Neural progenitor cell (in vitro differentiated cells): Measurements from ENCODE around the gene SLC6A13. TPM values are rescaled to one million over a fixed set of nuclear protein-coding genes. Genes with fewer than 3 reads are reported as not detected.

Experiments
- DNase-seq: peaks from one replicate; pipeline ENCODE4 v3.0.0-alpha.2; 2016; ENCODE audit warnings: low spot score
- H2AFZ ChIP-seq: fragments of 200-600 bp; sonication (generic); replicated peaks from 2 replicates; pipeline ENCODE4 v1.6.1; 2016; ENCODE audit warnings: antibody characterized with exemption
- H3F3A ChIP-seq: fragments of 200-600 bp; sonication (generic); 2 replicates; pipeline ENCODE4 v1.6.1; 2016; ENCODE audit warnings: antibody characterized with exemption, low read depth
- H3K27ac ChIP-seq: fragments of 200-600 bp; sonication (generic); 2 replicates; pipeline ENCODE4 v1.5.1; 2016; ENCODE audit warnings: mild to moderate bottlenecking
- H3K27me3 ChIP-seq: fragments of 200-600 bp; sonication (generic); 2 replicates; pipeline ENCODE4 v1.6.1; 2016; ENCODE audit warnings: mild to moderate bottlenecking, moderate library complexity
- H3K36me3 ChIP-seq: fragments of 200-600 bp; sonication (generic); 2 replicates; pipeline ENCODE4 v1.5.1; 2016
- H3K4me1 ChIP-seq: fragments of 200-600 bp; sonication (generic); 2 replicates; pipeline ENCODE4 v1.6.1; 2016; ENCODE audit warnings: mixed run types
- H3K4me2 ChIP-seq: fragments of 200-600 bp; sonication (generic); 2 replicates; pipeline ENCODE4 v1.6.1; 2016
- H3K4me3 ChIP-seq: fragments of 200-600 bp; sonication (generic); 2 replicates; pipeline ENCODE4 v1.5.1; 2016
- H3K79me2 ChIP-seq: fragments of 200-600 bp; sonication (generic); 2 replicates; pipeline ENCODE4 v1.6.1; 2016; ENCODE audit warnings: low read depth
- H3K9ac ChIP-seq: fragments of 200-600 bp; sonication (generic); 2 replicates; pipeline ENCODE4 v1.6.1; 2016
- H3K9me3 ChIP-seq: fragments of 200-600 bp; sonication (generic); 2 replicates; pipeline ENCODE4 v1.5.1; 2016; ENCODE audit warnings: low read depth
- H4K20me1 ChIP-seq: fragments of 200-600 bp; sonication (generic); 2 replicates; pipeline ENCODE4 v1.6.1; 2016; ENCODE audit warnings: low read depth
- H3K27ac Mint-ChIP-seq: 3 replicates; pipeline ENCODE4 v1.8.0; 2021; ENCODE audit warnings: mixed read lengths
- H3K27me3 Mint-ChIP-seq: 2 replicates; pipeline ENCODE4 v1.8.0; 2022; ENCODE audit warnings: low read depth, mild to moderate bottlenecking, inconsistent platforms, moderate library complexity, mixed read lengths; ENCODE audit not compliant: insufficient read depth
- H3K36me3 Mint-ChIP-seq: 3 replicates; pipeline ENCODE4 v1.8.0; 2021; ENCODE audit warnings: mixed read lengths
- H3K4me1 Mint-ChIP-seq: 3 replicates; pipeline ENCODE4 v1.8.0; 2021; ENCODE audit warnings: mixed read lengths
- H3K4me3 Mint-ChIP-seq: 3 replicates; pipeline ENCODE4 v1.8.0; 2021; ENCODE audit warnings: mild to moderate bottlenecking, moderate library complexity, mixed read lengths
- H3K9me3 Mint-ChIP-seq: 3 replicates; pipeline ENCODE4 v1.8.0; 2020; ENCODE audit warnings: mixed read lengths
- EZH2 ChIP-seq: fragments of 200-600 bp; sonication (generic); IDR thresholded peaks from 2 replicates; pipeline ENCODE4 v1.6.1; 2017; ENCODE audit warnings: antibody characterized with exemption, mild to moderate bottlenecking, moderate library complexity
- EZH2phosphoT487 ChIP-seq: fragments of 200-600 bp; sonication (generic); IDR thresholded peaks from 2 replicates; pipeline ENCODE4 v1.6.1; 2017; ENCODE audit warnings: antibody characterized with exemption
- total RNA-seq: library from RNA; depleted of rRNA; stranded (reverse); fragments of >200 nt; gene quantifications from 2 replicates; pipeline ENCODE4 v1.2.3, GENCODE V29; 2015; ENCODE audit warnings: low replicate concordance
- TF ChIP-seq, protein P1 (sequence below): fragments of 200-600 bp; sonication (generic); IDR thresholded peaks from 2 replicates; pipeline ENCODE4 v1.5.1; 2017; ENCODE audit warnings: antibody characterized with exemption, mild to moderate bottlenecking

Gene SLC6A13
- total RNA-seq, 1 donor from 2014 or later: not detected

DNA sequence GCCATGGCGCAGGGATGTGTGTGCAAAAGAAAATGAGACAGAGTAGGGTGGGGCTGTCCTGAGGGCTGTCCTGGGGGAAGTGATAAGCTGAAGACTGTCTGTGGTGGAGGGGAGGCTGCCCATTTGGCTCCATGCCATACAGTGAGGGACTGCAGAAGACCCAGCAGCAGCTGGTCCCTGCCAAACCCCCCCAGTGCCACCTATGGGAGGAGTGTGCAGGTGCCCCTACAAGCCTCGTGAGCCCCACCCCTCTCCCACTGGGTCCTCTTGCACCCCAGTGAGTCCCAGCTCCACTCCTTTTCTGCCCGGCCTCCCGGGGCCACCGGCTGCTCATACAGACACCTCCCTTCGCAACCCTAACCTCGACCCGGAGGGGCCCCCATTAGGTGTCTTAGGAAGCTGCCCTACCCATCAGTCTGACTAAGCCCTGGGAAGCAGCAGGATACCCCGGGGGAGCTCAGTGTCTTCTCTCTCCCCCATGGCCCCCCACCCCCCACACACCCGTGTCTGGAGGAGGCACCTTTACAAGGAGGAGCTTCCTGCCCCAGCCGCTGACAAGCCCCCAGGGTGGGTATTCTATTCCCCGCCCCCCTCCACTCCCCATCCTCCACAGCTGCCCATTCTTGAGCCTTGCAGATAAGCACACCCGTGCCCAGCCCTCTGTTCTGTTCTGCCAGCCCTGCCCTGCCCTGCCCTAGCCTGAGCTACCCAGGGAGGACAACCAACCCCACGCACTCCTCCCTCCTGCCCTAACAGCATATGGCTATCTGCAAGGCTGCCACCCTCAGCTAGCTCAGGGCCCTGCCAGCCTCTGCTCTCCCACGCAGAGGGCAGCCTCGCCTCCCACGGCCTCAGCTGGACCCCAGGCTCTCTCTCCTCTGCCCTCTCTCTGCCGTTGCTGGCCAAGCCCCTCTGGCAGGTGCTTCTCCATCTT lies 90.6 kb downstream of the SLC6A13 start:
- TF ChIP-seq EZH2phosphoT487 (no peak), EZH2 (no peak)
- TF ChIP-seq, protein P1, sequence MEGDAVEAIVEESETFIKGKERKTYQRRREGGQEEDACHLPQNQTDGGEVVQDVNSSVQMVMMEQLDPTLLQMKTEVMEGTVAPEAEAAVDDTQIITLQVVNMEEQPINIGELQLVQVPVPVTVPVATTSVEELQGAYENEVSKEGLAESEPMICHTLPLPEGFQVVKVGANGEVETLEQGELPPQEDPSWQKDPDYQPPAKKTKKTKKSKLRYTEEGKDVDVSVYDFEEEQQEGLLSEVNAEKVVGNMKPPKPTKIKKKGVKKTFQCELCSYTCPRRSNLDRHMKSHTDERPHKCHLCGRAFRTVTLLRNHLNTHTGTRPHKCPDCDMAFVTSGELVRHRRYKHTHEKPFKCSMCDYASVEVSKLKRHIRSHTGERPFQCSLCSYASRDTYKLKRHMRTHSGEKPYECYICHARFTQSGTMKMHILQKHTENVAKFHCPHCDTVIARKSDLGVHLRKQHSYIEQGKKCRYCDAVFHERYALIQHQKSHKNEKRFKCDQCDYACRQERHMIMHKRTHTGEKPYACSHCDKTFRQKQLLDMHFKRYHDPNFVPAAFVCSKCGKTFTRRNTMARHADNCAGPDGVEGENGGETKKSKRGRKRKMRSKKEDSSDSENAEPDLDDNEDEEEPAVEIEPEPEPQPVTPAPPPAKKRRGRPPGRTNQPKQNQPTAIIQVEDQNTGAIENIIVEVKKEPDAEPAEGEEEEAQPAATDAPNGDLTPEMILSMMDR: no peak
- Histone ChIP-seq H3K79me2 (no peaks in the 10 kb centered on the region), H3K9me3 (no peaks in the 10 kb centered on the region), H2AFZ (no peak overlapping the region), H3K4me1 (peaks cover 42% of the 10 kb centered on the region), H4K20me1 (no peaks in the 10 kb centered on the region), H3K27me3 (peaks cover 11% of the 10 kb centered on the region), H3K36me3 (no peaks in the 10 kb centered on the region), H3K4me3 (no peak overlapping the region), H3K27ac (no peak overlapping the region), H3F3A (peaks cover 16% of the 10 kb centered on the region), H3K9ac (no peak overlapping the region), H3K4me2 (no peak overlapping the region)
- Mint-ChIP-seq H3K4me1 (peaks cover 61% of the 10 kb centered on the region), H3K36me3 (no peaks in the 10 kb centered on the region), H3K27ac (peak overlapping the region; percentile 12), H3K4me3 (peak overlapping the region; percentile 41), H3K27me3 (peaks cover 26% of the 10 kb centered on the region), H3K9me3 (no peaks in the 10 kb centered on the region)
- no peak for DNase-seq

DNA sequence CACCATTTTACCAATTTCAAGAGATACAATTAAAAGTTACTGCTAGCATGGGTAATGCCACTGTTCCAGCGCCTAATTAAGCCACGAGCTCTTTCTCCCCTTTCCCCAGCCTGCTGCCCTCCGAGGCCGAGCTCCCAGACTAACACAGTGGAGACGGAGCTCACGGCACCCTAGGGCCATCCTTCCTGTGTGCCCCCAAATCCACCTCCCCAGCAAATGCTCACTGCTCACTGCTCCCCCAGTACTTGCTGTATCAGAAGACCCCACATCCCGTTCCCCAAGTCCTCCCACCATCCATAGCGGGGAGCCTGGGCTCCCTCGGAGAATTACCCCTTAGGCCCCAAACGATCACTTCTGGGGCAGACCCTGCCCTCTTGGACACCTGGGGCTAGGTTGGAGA lies 91.4 kb downstream of the SLC6A13 start:
- Histone ChIP-seq H3K9ac (no peak overlapping the region), H3K79me2 (no peaks in the 10 kb centered on the region), H3K9me3 (no peaks in the 10 kb centered on the region), H4K20me1 (no peaks in the 10 kb centered on the region), H3K4me2 (no peak overlapping the region), H3K27me3 (peaks cover 11% of the 10 kb centered on the region), H3K36me3 (no peaks in the 10 kb centered on the region), H3K4me3 (no peak overlapping the region), H3F3A (peaks cover 16% of the 10 kb centered on the region), H3K4me1 (peaks cover 42% of the 10 kb centered on the region), H2AFZ (no peak overlapping the region), H3K27ac (no peak overlapping the region)
- no peaks in the 10 kb centered on the region for H3K9me3 Mint-ChIP-seq
- no peaks in the 10 kb centered on the region for H3K36me3 Mint-ChIP-seq
- H3K27me3 Mint-ChIP-seq: peaks cover 24% of the 10 kb centered on the region
- H3K4me3 Mint-ChIP-seq: peak overlapping the region; percentile 41
- DNase-seq: no peak
- peak overlapping the region; percentile 12 for H3K27ac Mint-ChIP-seq
- TF ChIP-seq EZH2phosphoT487 (no peak), EZH2 (no peak)
- TF ChIP-seq, protein P1: no peak
- H3K4me1 Mint-ChIP-seq: peaks cover 67% of the 10 kb centered on the region

Other genes with a start within 250 kb of the SLC6A13 start
- 0.09 and 1.0 TPM in 2 replicates for gene IQSEC3, start 196.1 kb downstream of the SLC6A13 start, total RNA-seq
- 0.12 TPM in 1 of 2 replicates, not detected in the other for gene SLC6A12, start 48.7 kb downstream of the SLC6A13 start, total RNA-seq
- 44.7 and 50.2 TPM in 2 replicates for gene KDM5A, start 126.5 kb upstream of the SLC6A13 start, total RNA-seq
- gene CCDC77, start 138.8 kb upstream of the SLC6A13 start, total RNA-seq: 69.0 and 125 TPM in 2 replicates
- 29.0 and 30.8 TPM in 2 replicates for gene B4GALNT3, start 197.1 kb upstream of the SLC6A13 start, total RNA-seq